Heart left ventricle (tissue), 16 donors: ENCODE results near the gene SYMPK. TPM values are rescaled to one million over a fixed set of nuclear protein-coding genes. Genes with fewer than 3 reads are reported as not detected.
A peak's percentile ranks its signal among the peaks of the same experiment; 100 is the strongest.

Source experiments
- ATAC-seq, 4 donors: fragments of 200-7000 bp; cut with Tn5 transposase; one replicate each; pipeline ENCODE4 v1.9.1; 2020 to 2022; ENCODE audit warnings: moderate library complexity in 4 of 4, mild to moderate bottlenecking in 3 of 4, moderate number of reproducible peaks in 1 of 4
- DNase-seq, 5 donors: peaks; one replicate each; pipeline ENCODE4 v3.0.0-alpha.2; 2020
- H3K27ac ChIP-seq, 12 donors: fragments of 200-600 bp; sonication (generic) in 4 of 12; one replicate each; pipeline versions ENCODE4 v1.5.0 to v1.8.0; 2016 to 2022; ENCODE audit warnings: mild to moderate bottlenecking in 2 of 12
- H3K27me3 ChIP-seq, 9 donors: fragments of 200-600 bp; sonication (generic) in 2 of 9; one replicate each; pipeline versions ENCODE4 v1.5.1 to v1.8.0; 2016 to 2022; ENCODE audit warnings: mild to moderate bottlenecking in 3 of 9
- H3K36me3 ChIP-seq, 9 donors: fragments of 200-600 bp; sonication (generic) in 2 of 9; one replicate each; pipeline versions ENCODE4 v1.5.0 to v1.8.0; 2018 to 2022; ENCODE audit warnings: mild to moderate bottlenecking in 2 of 9
- H3K4me1 ChIP-seq, 12 donors: fragments of 200-600 bp; sonication (generic) in 4 of 12; one replicate each; pipeline versions ENCODE4 v1.5.0 to v1.8.0; 2016 to 2022; ENCODE audit warnings: mild to moderate bottlenecking in 3 of 12
- H3K4me3 ChIP-seq, 12 donors: fragments of 200-600 bp; sonication (generic) in 4 of 12; one replicate each; pipeline versions ENCODE4 v1.5.0 to v1.8.0; 2017 to 2022; ENCODE audit warnings: mild to moderate bottlenecking in 9 of 12, moderate library complexity in 4 of 12
- H3K9me3 ChIP-seq, 12 donors: fragments of 200-600 bp; sonication (generic) in 4 of 12; one replicate each; pipeline versions ENCODE4 v1.5.0 to v1.8.0; 2016 to 2022; ENCODE audit warnings: mild to moderate bottlenecking in 1 of 12
- POLR2A ChIP-seq, 2 donors: fragments of 450-650 bp; IDR thresholded peaks; one replicate each; pipeline ENCODE4 v1.6.1; 2017; ENCODE audit warnings: antibody characterized with exemption in 2 of 2, mild to moderate bottlenecking in 2 of 2, moderate library complexity in 2 of 2
- WGBS, 4 donors: extraction: QIAGEN DNeasy Blood & Tissue Kit in 2 of 4; methylation state at CpG; one replicate each; pipeline versions ENCODE4 v1.1.5 to v1.1.7; 2013 to 2018; 5-methylcytosine and 5-hydroxymethylcytosine counted together
- intact Hi-C, 10 donors: fragments of 100-400 bp; cut with DNase I; formaldehyde crosslinking; loops; one replicate each; pipeline versions ENCODE4 v1.11.1 to v1.14.2; 2022
- polyA plus RNA-seq, 2 donors: library from polyadenylated mRNA; stranded (reverse); fragments of 200-250 nt; gene quantifications; one replicate each; pipeline ENCODE4 v1.2.3, GENCODE V29; 2013
- total RNA-seq, 9 donors: library from RNA; depleted of rRNA in 2 of 9; stranded (reverse); fragments of >200 nt in 2 of 9; fragmentation: NEBNext Ultra II Directional in 3 of 9; extraction: Animal tissue kit (Norgen Biotek cat#: 25700) in 3 of 9; gene quantifications; one replicate each; pipeline versions ENCODE4 v1.1.0 to v1.2.4, GENCODE V29; 2016 to 2023
- TF ChIP-seq, protein P1 (sequence below), 12 donors: fragments of 200-600 bp; sonication (generic) in 4 of 12; IDR thresholded peaks; one replicate each; pipeline versions ENCODE4 v1.5.0 to v1.8.0; 2018 to 2022; ENCODE audit warnings: antibody characterized with exemption in 12 of 12, mild to moderate bottlenecking in 5 of 12
- donor health status: ischemic (EF 13 %, LVEDD 7.1; RV severe dilation, severe dysfunction).
- donor health status: healthy with polysubstance abuse.
- donor health status: DM: no; HTN: yes; CAD: no.
- donor health status: DM: no; HTN: no; CAD: no.
- donor health status: ischemic (EF 25% LVEDD 6.9; RV normal size, moderate dysfunction).
- donor health status: ischemic (EF 25% LVEDD 5.7; RV mildly dilated, moderate dysfunction).
- donor health status: healthy.
- donor health status: DM: yes; HTN: yes; CAD: no.
- donor health status: ischemic (EF 35%, LVEDD 5.7; RV mildly dilated, moderate dysfunction).
- donor health status: nonischemic (EF 11% LVEDD 7.7; RV severe dilation, severe dysfunction).
- donor health status: DM: yes; HTN: yes; CAD: no.
- donor health status: PGD.
- donor health status: ischemic (EF 29% LVEDD 5.4; RV normal size, mild dysfunction).
- donor health status: nonischemic (EF 23%, LVEDD 6.1; RV moderate dilation, normal function).

The SYMPK gene
- total and polyA plus RNA-seq, 11 donors, result 21.9 to 47.7 (median 34.3) TPM

DNA sequence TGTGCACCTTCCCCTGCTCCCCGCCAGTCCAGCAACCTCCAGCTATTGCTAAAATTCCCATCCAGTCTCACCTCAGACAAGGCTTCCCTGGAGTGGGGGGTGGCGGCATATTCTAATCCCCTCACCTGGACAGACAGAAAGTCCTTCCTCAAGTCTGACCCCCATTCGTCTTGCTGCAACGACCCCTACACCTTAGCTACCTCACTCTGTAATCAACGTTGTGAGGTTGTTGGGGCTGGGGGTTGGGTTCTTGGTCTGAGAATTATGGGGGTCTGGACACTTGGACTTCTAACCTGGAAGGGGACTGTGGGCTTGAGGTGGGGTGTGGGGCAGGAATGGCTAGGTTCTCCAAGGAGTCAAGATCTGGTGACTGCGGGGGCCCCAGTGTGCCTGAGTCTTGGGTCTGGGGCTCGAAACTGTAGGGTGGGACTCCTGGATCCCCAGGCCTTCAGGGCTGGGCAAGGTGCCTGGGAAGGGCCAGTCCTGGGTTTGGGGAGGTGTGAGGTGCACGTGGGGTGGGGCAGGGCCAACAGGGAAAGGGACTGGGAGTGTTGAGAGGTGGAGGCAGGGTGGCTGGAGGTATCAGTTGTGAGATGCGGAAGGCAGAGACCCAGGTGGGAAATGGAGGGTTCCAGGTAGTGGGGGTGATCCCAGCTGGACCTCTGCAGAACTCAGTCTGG lies 2.5 kb upstream of the SYMPK start:
- no peak overlapping the region for H3K4me3 ChIP-seq
- intact Hi-C loops, result no loop called here
- H3K27me3 ChIP-seq, result peaks cover 8 to 27% (median 16%) of the 10 kb centered on the region in 9 donors
- H3K36me3 ChIP-seq, result peaks cover 0 to 11% (median 3%) of the 10 kb centered on the region in 9 donors
- peak in 1 of 5 donors; percentile 7 for DNase-seq
- TF ChIP-seq POLR2A (IDR thresholded peaks at IDR 0.05), result no peak
- TF ChIP-seq, protein P1, sequence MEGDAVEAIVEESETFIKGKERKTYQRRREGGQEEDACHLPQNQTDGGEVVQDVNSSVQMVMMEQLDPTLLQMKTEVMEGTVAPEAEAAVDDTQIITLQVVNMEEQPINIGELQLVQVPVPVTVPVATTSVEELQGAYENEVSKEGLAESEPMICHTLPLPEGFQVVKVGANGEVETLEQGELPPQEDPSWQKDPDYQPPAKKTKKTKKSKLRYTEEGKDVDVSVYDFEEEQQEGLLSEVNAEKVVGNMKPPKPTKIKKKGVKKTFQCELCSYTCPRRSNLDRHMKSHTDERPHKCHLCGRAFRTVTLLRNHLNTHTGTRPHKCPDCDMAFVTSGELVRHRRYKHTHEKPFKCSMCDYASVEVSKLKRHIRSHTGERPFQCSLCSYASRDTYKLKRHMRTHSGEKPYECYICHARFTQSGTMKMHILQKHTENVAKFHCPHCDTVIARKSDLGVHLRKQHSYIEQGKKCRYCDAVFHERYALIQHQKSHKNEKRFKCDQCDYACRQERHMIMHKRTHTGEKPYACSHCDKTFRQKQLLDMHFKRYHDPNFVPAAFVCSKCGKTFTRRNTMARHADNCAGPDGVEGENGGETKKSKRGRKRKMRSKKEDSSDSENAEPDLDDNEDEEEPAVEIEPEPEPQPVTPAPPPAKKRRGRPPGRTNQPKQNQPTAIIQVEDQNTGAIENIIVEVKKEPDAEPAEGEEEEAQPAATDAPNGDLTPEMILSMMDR (IDR thresholded peaks at IDR 0.05), result no peak
- no peak for ATAC-seq
- H3K4me1 ChIP-seq, result peaks cover 0 to 28% (median 21%) of the 10 kb centered on the region in 12 donors
- no peak overlapping the region for H3K27ac ChIP-seq
- WGBS, 4 donors, result 62 to 69% (median 66%) methylated on average over 9 of the region's 9 CpGs
- no peaks in the 10 kb centered on the region for H3K9me3 ChIP-seq

DNA sequence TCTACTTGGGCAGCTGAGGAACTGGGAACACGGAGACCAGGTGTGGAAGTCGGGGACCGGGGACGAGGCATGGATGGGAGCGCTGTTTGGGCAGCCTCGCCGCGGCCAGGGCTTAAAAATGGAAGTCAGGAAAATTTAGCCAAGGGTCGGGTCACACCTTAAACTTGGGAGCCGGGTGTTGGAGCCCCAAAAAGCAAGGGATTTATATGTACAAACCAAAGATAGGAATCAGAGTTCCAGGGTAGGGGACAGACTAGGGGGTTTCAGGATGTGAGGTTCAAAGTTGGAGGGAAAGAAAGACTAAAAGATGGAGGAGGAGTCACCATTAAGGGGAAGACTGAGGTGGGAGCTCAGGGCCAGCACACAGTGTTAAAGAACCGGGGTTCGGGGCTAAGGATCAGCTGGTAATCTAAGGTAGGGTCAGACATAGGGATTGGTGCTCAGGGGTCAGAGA lies 1.7 kb upstream of the SYMPK start:
- Histone ChIP-seq H3K9me3 (no peaks in the 10 kb centered on the region), H3K4me1 (peaks cover 0 to 28% (median 21%) of the 10 kb centered on the region in 12 donors), H3K4me3 (peak overlapping the region in 4 of 12 donors; percentile 7 to 98 (median 94)), H3K27me3 (peaks cover 8 to 27% (median 16%) of the 10 kb centered on the region in 9 donors), H3K36me3 (peaks cover 0 to 15% (median 8%) of the 10 kb centered on the region in 9 donors), H3K27ac (no peak overlapping the region)
- TF ChIP-seq POLR2A (IDR thresholded peaks at IDR 0.05), result no peak
- TF ChIP-seq, protein P1 (IDR thresholded peaks at IDR 0.05), result no peak
- ATAC-seq (no peak), DNase-seq (peak in 1 of 5 donors; percentile 19)
- 13 to 32% (median 22%) methylated on average over 12 of the region's 12 CpGs for WGBS, 4 donors
- intact Hi-C loops, result loop anchor here in 2 of 10 donors (1.0 to 5.0 kb wide), 2 partner anchors 19 to 153 kb away; no protein-coding TSS in a partner anchor

DNA sequence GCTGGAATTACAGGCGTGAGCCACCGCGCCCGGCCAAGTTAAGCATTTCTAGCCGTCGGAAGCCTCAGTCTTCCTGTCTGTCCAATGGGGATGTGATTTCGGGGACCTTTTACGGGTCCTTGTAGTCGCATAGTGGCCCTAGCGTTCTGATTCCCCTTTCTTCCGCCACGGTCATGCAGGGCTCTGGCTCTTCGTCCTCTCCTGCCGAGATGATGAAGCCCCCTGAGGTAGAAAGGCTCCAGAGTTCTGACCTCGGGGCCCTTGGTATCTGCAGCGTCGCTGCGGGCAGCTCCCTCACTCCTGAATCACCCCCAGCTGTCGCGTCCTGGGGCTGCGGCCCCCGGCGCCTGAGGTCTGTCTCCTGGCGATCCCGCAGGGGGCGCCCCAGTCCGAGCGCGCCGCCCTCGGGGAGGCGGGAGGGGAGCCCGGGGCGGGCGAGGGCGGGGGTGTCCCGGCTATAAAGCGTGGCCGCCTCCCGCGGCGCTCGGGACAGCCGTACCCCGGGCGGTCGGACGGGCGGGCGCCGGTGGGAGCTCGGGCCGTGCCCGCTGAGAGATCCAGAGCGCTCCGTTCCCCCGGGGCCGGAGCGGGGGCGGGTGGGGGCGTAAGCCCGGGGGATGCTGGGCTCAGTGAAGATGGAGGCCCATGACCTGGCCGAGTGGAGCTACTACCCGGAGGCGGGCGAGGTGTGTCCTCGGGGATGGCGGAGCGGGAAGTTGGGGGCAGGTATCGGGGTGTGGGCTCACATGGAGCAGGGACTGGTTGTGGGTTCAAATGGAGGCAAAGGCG lies 1.1 kb upstream of the SYMPK start, which contains the start of gene FOXA3:
Gene FOXA3 (plus strand): TSS at position 487 of the 789 bp plus-strand sequence. CDS start 131 bp downstream, at position 618.
- Histone ChIP-seq H3K36me3 (peaks cover 0 to 22% (median 14%) of the 10 kb centered on the region in 9 donors), H3K9me3 (no peaks in the 10 kb centered on the region), H3K27me3 (peaks cover 8 to 27% (median 16%) of the 10 kb centered on the region in 9 donors), H3K4me3 (peak within 1 kb of the TSS; percentile 7 to 98 (median 92)), H3K27ac (peak within 1 kb of the TSS in 3 of 12 donors; percentile 91 to 96 (median 94)), H3K4me1 (peaks cover 0 to 28% (median 21%) of the 10 kb centered on the region in 12 donors)
- 2 to 12% (median 3%) methylated on average over 16 to 71 of the region's 71 CpGs for WGBS, 4 donors
- ATAC-seq (peak in 3 of 4 donors; percentile 10 to 39 (median 31)), DNase-seq (peak in 4 of 5 donors; percentile 37 to 77 (median 47))
- TF ChIP-seq, protein P1 (IDR thresholded peaks at IDR 0.05), result peak; percentile 47 to 74 (median 58)
- TF ChIP-seq POLR2A (IDR thresholded peaks at IDR 0.05), result no peak
- intact Hi-C loops, result loop anchor here in 4 of 10 donors (1.0 to 5.0 kb wide), 3 partner anchors 19 to 153 kb away; partner anchors contain the start of gene IRF2BP1 (in 3 of the 4)
